ENCODE results near the gene PTK7.

GRCh38 chr6:43077981-43078511 lies 1.9 kb downstream of the PTK7 start:
- TF ChIP-seq YY1 (IDR thresholded peaks at IDR 0.05; ENCODE audit: low read depth) = no peak
- no peak for TF ChIP-seq EGR1 (IDR thresholded peaks at IDR 0.05)
- no peak for TF ChIP-seq RAD21 (IDR thresholded peaks at IDR 0.05; ENCODE audit: low read depth)
- TF ChIP-seq TEAD4 (IDR thresholded peaks at IDR 0.05) = no peak
- no peak for TF ChIP-seq NFIC (IDR thresholded peaks at IDR 0.05)
- TF ChIP-seq USF1 (IDR thresholded peaks at IDR 0.05) = no peak
- no peak for TF ChIP-seq REST (IDR thresholded peaks at IDR 0.05; ENCODE audit: low read depth)
- no peak for TF ChIP-seq FOXM1 (IDR thresholded peaks at IDR 0.05; ENCODE audit: borderline replicate concordance, low read depth)

Measured in Ishikawa (cell line).